GM18873 (cell line): ENCODE measurements around the gene STEAP1.
"Not testable (repeated sequence)": the region's sequence is repeated elsewhere in the genome, so short reads cannot be mapped to it uniquely, and the experiment has no call there.

Experiments
- ATAC-seq: cut with Tn5 transposase; IDR thresholded peaks from one replicate; pipeline ENCODE4 v1.9.1; 2021; ENCODE audit warnings: mild to moderate bottlenecking, moderate library complexity, moderate number of reproducible peaks; ENCODE audit not compliant: unreplicated experiment, low FRiP score

Gene STEAP1

DNA sequence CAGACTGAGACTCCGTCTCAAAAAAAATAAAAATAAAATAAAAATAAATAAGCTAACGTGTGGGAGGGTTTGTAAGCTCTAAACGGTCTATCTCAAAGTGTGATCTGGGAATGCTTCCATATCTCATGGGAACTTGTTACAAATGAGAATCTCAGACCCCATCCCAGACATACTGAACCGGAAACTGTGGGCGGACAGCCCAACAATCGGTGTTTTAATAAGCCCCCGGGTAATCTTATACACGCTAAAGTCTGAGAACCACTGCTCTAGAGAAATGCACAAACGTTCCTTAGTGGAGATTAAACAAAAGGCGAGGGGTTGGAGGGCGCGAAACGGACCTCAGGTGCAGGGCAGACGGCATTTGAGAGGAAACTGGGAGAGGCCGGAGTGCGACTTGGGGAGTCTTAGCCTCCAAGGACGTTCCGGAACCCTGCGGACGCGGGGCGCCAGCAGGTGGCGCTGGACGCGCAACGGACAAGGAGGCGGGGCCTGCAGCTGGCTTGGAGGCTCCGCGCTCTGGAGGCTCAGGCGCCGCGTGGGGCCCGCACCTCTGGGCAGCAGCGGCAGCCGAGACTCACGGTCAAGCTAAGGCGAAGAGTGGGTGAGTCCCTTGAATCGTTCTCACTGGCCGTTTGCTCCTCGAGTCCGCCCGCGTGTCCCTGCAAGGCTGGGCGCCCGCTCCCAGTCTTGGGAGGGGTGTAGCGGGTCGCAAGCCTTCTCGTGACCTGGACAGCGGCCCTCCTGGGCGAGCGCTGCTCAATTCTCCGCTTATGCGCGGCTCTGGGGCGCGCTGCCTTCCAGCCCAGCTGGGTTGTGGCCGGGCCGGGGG is at the start of gene STEAP1:
Gene STEAP1, plus strand, starts transcription at position 527 of the 829 bp plus-strand sequence. CDS start 5,320 bp downstream, outside the sequence.
- ATAC-seq: peak; percentile 98

DNA sequence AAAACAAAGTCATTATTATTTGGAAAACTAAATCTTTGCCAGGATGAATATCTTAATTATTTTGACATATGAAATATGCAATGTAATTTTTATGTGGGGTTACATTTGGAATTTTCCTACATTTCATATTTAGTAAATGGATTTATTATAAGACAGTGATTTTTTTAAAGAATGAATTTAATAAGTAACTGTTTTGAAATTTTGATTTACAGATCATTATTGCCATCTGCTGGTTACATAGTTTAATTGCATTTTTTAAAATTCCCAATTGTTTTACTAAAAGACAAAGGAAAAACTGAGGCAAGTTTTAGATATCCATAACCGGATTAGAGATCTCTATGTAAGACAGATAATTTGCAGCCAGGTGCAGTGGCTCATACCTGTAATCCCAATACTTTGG is 39.3 kb upstream of the STEAP1 start:
- ATAC-seq: not testable (repeated sequence)

DNA sequence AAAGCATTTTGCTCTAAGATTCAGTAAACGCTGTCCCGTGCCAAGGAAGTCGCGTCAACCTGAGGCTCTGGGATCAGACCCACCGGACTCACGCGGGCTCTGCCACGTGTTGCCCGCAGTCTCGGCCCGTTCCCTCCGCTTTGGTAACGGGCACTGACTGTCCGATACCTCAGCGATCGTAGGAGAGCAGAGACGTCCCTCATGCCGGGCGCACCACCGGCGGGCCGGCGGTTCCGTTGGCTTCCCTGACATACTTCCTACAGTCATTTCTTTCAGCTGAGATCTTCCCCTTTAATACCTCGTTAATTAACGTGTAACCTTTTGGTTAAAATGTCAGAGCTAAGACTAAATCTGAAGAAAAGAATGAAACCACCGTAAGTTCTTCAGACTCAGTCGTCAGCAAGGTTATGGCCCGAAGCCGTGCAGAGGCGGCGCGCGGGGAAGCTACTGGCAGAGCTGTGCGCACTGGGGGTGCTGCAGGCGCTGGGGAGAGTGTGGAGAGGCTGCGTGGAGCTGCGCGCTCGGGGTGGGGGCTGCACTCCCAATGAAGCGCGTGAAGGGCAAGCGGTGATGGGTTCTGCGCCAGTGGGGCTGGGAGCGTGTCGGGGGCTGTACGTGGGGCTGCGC is 35.6 kb upstream of the STEAP1 start:
- ATAC-seq: not testable (repeated sequence)

DNA sequence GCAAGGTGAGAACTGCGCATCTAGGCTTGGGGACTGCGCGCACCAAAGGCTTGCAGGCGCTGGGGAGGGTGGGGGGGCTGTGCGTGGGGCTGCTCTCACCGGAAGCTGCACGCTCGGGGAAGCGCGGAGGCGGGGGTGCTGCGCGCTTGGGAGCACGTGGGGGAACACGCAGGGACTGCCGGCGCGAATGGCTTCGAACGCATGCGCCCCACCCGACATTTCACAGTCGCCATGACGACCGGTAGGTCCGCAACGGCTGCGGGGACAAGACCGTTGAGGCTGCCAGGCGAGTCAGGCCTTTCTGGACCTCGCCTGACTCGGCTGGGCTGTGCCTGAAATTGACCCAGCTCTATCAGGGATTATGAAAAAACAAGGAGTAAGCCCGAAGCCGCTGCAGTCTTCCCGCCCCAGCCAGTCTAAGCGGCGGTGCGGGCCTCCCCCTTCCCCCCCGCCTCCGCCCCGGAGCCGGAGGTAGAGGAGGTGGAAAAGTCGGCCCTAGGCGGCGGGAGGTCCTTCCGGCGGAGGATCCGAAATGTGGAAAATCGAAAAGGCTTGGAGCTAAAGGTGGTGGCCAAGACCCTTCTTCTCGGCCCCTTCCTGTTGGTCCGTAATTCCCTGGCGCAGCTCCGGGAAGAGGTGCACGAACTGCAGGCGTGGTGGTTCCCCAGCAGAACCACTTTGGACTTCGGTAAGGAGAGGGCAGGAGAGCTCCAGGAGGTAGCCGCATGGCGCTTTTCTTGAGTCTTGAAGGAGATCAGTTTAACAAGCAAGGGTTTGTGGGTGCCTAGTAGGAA is 34.9 kb upstream of the STEAP1 start:
- no peak for ATAC-seq

DNA sequence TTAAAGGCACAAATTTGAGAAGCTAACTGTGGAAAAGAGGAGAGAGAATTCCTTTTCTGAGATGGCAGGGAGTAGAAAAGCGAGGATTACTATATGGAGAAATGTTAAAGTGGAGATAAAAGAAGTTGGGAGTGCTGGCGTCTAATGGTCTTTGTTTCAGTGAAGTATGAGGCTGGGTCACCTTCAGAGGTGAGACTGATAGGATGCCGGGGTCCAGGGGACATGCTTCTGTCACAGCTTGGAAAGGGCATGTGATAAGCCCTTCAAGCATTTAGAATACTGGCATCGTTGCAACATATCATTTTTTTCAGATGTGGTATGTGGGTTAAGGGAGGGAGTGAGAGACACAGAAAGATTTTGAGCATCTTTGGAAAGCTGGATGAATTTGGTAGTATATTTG is 34.1 kb upstream of the STEAP1 start:
- ATAC-seq: not testable (repeated sequence)

DNA sequence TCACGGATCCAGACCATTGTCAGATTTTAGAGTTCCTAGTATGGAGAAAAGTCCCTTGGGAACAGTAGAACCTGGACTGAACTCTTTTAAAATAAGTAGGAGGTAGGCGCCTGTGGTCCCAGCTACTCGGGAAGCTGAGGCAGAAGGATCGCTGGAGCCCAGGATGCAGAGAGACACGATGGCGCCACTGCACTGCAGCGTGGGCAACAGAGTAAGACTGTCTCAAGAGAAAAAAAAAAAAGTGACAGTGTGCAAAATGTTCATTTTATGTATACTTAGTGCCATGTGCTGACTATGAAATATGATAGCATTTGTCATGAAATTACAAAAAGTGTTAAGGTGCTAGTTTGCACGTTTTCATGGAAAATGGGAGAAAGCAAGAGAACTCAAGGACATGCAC is 22.5 kb upstream of the STEAP1 start:
- ATAC-seq: not testable (repeated sequence)

DNA sequence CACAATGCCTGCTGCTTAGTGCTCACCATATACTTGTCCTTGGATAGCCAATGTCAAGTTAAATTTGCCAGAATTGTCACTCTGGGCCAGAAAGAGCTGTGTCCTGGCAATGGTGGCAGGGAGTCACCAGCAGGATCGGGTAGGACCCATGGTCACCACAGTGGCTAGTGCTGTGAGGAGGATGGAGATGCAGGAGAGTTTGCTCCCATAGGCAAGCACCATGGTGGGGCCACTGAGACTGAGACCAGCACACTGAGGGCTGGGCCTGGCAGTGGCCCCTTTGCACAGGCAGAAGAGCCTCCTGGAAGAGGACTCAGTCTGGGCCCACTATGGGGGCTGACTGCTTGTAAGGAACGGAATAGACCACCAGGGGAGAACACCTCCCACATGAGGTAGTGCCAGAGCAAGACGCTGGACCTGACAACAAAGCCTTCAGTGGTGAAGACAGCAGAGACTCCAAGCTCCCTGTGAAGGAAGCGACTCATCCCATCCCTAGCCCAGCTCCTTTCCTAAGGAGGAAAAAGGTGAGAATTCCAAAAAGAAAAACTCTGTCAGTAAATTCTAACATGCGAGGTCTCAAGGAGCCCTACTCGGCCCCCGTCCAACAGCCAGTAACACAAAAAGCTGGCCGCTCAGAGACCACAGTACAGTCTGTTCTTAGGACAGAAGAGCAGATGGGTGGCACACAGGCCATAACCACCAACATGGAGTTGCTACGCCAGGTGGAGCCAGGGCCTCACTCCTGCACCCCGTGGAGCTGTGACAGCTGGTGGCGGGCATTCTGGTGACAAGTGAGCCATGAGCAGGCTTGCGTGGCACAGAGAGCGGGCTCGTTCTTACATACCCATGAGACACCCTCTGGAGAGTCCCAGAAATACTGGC is 6.9 kb upstream of the STEAP1 start:
- ATAC-seq: not testable (repeated sequence)

DNA sequence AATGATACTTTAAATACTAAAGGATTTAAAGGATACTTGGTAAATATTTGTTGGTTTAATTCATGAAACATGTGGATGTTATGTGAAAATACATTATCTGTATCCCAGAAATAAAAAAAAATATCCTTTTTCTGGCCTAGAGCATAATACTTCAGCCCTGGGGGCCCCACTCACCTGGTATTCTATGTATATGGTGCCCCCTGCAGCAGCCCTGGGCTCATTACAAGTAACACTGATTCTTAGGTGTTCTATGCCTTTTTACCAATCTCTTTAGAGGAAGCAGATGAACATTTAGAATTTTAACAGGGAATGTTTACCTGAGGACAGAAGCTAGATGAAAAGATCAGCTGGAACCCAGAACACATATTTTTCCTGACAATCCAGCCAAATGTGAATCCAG is 4.8 kb upstream of the STEAP1 start:
- ATAC-seq: not testable (repeated sequence)

DNA sequence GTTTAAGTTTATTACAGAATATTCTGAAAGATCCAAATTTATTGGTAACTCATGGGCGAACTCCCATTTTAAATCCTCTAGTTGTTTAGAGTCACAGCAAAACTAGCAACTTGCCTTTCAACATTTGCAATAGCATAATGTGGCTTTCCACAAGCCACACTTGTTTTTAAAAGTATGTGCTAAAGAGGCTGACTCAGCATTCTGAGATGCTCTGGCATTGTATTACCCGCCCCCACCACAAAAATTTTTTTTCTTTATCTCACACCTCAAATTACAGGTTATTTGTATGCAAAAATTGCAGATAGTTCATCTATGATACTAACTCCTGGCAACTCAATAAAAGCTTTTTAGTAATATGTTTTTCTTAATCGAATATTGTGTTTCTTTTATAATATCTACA is 2.4 kb upstream of the STEAP1 start:
- not testable (repeated sequence) for ATAC-seq

DNA sequence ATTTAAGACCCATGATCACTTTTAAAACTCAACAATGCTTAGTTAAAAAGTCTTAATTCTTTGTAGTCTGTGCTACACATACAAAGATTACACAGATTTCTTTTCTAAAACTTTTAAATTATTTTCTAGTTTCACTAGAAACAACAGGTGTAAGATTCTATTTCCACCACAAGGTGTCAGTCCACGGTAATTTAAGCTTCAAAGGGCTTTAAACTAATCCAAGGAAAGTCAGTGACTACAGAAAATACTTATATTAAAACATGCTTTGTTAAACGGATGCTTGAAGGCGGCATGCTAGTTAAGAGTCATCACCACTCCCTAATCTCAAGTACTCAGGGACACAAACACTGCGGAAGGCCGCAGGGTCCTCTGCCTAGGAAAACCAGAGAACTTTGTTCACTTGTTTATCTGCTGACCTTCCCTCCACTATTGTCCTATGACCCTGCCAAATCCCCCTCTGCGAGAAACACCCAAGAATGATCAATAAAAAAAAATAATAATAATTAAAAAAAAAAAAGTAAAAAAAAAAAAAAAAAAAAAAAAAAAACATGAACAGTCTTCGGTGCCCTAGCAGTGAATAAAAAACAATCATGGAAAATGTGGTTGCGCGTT is 1.5 kb upstream of the STEAP1 start:
- ATAC-seq: not testable (repeated sequence)

DNA sequence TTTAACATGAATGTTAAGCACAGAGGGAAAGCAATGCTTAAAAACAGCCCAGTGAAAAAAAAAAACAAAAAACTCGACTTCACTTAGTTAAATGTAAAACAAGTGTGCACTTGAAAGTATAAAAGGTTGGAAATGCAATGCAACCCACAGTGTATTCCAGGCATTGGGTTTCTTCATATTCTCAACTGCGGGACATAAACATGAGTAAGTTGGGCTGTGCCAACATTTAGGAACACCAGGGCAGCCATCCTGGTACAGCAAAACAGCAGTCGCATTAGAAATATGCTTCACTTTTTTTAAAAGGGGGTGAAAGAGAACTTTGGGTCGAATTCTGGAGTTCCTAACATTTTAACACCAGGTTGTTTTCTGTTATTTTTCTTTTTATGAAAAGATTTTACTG is 937 bp downstream of the STEAP1 start:
- no peak for ATAC-seq

DNA sequence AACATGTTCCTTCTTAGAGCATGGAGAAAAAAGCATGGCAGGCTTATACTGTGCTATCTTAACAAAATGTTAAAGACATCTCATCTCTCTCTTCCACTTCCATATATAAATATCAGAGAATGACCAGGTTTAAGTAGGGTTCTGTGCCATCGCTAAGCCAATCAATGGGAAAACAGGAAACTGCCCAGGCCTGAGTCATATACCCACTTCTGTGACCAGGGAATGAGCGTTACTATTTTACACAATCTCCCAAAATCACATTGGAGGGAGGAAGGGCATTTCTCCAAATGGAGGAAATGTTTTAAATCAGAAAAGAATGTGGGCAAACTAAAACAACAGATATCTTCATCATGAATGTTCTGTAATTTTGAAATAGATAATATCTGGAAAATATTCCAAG is 3.1 kb downstream of the STEAP1 start:
- not testable (repeated sequence) for ATAC-seq

DNA sequence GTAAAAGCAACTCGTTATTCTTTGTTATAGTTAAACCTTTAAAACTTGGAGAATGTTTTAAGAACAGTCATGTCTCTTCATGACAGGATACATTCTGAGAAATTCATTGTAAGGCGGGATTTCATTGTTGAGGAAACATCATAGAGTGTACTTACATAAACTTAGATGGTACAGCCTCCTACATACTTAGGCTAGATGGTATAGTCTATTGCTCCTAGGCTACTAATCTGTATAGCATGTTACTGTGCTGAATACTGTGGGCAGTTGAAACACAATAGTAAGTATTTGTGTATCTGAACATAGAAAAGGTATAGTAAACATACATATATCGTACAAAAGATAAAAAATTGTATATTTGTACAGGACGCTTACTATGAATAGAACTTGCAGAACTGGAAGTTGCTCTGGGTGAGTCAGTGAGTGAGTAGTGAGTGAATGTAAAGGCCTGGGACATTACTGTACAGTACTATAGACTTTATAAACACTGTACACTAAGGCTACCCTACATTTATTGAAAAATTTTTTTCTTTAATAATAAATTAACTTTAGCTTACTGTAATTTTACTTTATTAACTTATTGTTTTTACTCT is 3.6 kb downstream of the STEAP1 start:
- ATAC-seq: not testable (repeated sequence)

DNA sequence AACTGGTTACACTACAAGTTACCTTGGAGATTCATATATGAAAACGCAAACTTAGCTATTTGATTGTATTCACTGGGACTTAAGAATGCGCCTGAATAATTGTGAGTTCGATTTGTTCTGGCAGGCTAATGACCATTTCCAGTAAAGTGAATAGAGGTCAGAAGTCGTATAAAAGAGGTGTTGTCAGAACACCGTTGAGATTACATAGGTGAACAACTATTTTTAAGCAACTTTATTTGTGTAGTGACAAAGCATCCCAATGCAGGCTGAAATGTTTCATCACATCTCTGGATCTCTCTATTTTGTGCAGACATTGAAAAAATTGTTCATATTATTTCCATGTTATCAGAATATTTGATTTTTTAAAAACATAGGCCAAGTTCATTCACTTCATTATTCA is 9.3 kb downstream of the STEAP1 start:
- no peak for ATAC-seq

DNA sequence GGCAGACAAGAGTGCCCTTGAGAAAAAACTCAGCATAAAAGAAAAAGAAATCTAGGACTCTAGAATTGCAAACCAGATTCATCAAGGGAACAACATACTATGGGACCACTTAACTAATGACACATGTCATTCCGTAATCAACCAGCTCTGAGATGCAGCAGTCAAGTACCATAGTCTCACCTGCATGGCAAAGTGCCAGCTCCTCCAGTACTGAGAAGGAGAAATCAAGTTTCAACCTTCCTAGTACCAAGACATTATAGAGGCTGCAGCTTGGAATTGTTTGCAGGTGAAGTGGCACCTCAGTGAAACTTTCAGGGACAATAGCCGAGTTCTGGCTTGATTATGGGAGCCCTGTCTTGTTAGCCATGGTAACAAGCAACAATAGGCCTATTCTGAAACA is 11.5 kb downstream of the STEAP1 start:
- no peak for ATAC-seq

DNA sequence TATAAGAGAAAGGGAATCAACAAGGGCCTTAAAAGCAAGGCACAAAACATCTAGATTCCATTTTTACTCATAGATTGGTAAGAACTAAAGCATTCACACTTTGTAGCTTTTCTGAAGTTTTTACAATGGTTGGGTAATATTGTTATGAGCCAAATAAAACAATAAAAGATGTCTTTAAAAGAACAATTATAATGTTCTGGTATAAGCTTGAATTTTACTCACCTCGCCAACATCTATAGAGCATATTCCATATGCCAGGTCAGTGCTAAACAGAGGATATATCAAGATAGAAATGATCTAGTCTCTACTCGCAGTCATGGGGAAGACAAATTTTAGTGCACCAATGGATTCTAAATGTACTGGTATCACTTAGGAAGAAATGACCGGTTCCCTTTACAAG is 11.9 kb downstream of the STEAP1 start:
- no peak for ATAC-seq

DNA sequence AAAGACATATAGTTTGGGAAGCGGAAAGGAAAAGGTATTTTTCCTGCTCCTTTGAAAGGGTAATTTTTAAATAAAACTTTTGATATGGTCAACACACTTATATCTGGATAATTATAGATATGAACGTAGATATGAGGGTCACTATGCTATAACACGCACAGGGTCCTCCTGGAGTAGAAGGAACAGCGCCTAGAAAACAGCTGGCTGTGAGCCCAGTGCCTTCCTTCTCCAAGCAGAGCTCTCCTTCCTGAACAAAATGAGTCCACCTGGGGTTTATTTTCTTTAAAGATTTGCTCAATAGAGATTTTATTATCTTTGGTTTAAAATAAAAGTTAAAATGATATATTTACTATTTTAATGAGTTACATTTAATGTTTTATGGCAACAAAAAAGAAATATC is 13.1 kb downstream of the STEAP1 start:
- ATAC-seq: no peak

DNA sequence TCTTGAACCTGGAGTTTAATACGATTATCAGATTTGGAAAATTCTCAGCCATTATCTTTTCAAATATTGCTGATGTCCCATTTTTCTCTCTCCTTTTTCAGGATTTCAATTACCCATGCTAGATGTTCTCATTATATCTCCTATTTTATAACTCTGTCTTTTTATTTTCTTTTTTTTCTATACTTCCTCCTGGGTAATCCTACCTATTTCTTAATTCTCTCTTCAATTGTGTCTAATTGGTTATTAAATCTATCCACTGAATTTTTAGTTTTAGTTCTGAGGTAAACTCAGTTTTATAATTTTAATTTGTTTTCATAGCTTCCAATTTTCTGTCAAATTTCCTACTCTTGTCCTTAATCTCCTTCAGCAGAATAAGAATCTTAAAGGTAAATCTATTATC is 15.6 kb downstream of the STEAP1 start:
- ATAC-seq: no peak

DNA sequence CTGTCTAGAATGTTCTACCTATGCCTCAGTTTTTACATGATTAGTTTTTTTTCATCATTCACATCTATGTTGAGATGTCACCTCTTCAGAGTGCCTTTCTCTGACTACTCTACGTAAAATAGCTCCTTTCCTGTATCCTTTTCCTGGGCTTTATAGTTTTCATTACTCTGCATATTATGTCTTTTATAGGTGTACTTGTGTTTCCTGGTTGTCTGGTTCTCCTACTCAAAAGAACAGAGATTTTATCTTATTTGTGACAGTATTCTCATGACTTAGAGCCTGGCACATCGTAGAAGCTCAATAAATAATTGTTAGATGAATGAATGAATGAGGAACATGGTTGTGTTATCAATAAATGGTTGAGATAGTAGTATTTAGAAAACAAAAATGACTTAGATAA is 17.9 kb downstream of the STEAP1 start:
- ATAC-seq: no peak
